GM19372 (cell line): ENCODE results near the gene FRYL.
"Not testable (repeated sequence)": the region's sequence is repeated elsewhere in the genome, so short reads cannot be mapped to it uniquely, and the experiment has no call there.

Experiments
- ATAC-seq: cut with Tn5 transposase; IDR thresholded peaks from one replicate; pipeline ENCODE4 v1.9.1; 2021; ENCODE audit warnings: mild to moderate bottlenecking, low read depth, moderate library complexity; ENCODE audit not compliant: unreplicated experiment

Gene FRYL

GRCh38 chr4:48752246-48752645 lies 27.8 kb downstream of the FRYL start:
- no peak for ATAC-seq

- ATAC-seq: no peak
These were observed 31.0 kb downstream of the FRYL start for GRCh38 chr4:48748949-48749596.

DNA sequence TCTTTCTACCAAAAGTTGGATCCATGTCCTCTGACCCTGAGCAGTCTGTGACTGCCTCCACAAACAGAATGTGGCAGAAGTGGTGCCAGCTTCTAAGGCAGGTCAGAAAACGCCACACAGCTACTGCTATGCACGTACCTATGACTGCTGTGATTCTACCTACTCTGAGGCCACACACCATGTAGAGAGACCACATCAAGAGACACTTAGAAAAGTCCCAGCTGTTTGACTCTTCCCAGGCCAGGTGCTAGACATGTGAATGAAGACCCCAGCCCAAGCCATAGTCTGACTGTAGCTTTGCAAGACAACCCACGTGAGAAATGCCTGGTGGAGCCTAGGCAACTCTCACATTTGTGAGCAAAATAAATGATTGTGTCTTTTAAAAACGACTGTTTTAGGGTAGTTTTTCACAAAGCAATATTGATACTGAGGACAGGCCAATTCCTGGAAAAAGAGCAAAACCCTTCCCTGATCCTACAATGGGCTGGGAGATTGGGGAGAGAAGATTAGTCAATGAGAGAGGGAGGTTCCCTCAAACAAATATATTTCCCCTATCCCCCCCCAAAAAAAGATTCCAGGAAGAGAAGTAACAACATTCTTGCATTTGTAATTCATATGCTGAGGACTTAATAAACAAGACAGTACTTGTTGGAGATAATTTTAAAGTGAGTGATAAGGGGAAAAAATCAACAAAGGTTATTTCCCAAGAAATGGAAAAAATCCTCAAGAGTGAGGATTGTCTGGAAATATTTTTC lies 33.3 kb downstream of the FRYL start:
- ATAC-seq: no peak

GRCh38 chr4:48745223-48745622 lies 34.9 kb downstream of the FRYL start:
- ATAC-seq: not testable (repeated sequence)

GRCh38 chr4:48742412-48742811 lies 37.7 kb downstream of the FRYL start:
- no peak for ATAC-seq

DNA sequence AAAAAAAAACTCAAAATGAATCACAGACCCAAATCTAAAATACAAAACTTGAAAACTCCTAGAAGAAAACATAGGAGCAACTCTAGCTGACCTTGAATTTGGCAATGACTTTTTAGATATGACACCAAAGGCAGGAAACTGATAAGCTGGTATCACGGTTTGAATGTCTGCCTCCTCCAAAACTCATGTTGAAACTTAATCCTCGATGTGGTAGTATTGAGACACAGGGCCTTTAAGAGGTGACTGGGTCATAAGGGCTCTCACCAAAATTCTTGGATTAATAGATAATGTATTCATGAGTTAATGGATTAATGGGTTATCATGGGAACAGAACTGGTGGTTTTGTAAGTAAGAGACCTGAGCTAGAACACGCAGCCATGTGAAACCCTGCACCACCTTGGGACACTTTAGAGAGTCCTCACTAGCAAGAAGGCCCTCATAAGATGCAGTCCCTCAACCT lies 40.5 kb downstream of the FRYL start:
- ATAC-seq: peak; percentile 30

DNA sequence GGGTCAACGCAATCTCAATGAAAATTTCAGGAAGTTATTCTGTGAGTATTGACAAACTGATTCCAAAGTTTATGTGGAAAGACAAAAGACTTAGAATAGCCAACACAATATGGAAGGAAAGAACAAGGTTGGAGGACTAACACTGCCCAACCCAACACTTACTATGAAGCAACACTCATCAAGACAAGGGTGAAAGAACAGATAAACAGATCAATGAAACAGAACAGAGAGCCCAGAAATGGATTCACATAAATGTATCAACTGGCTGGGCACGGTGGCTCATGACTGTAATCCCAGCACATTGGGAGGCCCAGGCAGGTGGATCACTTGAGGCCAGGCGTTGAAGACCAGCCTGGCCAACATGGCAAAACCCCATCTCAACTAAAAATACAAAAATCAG lies 41.2 kb downstream of the FRYL start:
- no peak for ATAC-seq

- ATAC-seq: not testable (repeated sequence)
These were observed 51.1 kb downstream of the FRYL start for GRCh38 chr4:48728906-48729496.

DNA sequence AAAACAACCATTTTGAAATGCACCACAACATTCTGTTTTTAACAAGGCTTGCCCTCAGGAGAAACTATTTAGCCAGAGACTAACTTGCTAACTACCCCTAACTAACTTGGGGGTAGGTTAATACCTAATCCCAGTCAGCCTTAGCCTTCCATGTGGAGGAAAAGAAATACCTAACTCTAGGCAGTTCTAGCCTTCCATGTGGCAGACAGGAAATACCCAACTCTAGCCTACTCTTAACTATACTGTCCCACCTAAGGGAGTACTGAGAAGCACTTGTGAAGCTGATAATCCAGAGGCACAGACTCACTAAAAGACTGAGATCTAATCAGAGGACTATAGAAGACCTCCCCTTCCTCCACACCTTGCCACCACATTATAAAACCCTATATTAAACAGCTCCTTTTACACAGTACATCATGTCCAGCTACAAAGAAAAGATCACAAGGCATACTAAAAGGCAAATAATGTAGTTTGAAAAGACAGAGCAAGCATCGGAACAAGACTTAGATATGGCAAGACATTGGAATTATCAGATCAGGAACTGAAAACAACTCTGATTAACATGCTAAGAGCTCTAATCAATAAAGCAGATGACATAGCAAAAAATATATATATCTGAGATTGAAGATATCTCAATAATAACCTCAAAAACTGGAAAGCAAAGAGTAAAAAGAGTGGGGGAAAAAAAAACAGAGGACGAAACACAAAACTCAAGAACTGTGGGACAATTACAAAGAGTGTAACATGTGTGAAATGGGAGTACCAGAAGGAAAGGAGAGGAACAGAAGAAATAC lies 52.2 kb downstream of the FRYL start:
- ATAC-seq: no peak

DNA sequence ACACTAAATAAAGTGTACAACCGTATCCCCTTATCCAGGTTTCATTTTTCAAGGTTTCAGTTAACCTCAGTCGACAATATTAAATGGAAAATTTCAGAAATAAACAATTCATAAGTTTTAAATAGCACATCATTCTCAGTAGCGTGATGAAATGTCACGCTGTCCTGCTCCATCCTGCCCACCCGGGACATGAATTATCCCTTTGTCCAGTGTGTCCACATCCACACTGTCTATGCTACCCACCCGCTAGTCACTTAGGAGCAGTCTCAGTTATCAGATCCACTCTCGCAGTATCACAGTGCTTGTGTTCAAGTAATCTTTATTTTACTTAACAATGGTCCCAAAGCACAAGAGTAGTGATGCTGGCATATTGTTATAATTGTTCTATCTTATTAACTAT lies 54.7 kb downstream of the FRYL start:
- no peak for ATAC-seq

GRCh38 chr4:48722509-48723446 lies 57.3 kb downstream of the FRYL start:
- ATAC-seq: no peak

DNA sequence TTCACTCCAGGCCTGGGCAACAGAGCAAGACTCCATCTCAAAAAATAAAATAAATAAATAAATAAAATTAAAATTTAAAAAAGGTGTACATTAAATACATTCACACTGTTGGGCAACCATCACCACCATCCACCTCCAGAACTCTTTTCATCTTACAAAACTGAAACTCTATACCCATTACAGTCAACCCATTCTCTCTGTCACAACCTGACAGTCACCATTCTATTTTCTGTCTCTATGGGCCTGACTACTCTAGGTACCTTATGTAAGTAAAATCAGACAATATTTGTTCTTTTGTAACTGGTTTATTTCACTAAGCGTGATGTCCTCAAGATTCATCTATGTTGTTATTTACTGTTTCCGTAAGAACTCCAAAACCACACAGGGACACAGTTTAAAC lies 59.6 kb downstream of the FRYL start:
- no peak for ATAC-seq

GRCh38 chr4:48718818-48719465 lies 61.1 kb downstream of the FRYL start:
- no peak for ATAC-seq

DNA sequence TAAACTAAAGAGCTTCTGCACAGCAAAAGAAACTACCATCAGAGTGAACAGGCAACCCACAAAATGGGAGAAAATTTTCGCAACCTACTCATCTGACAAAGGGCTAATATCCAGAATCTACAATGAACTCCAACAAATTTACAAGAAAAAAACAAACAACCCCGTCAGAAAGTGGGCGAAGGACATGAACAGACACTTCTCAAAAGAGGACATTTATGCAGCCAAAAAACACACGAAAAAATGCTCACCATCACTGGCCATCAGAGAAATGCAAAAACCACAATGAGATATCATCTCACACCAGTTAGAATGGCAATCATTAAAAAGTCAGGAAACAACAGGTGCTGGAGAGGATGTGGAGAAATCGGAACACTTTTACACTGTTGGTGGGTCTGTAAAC lies 63.8 kb downstream of the FRYL start:
- ATAC-seq: not testable (repeated sequence)

- no peak for ATAC-seq
These were observed 69.5 kb downstream of the FRYL start for GRCh38 chr4:48710446-48711209.

DNA sequence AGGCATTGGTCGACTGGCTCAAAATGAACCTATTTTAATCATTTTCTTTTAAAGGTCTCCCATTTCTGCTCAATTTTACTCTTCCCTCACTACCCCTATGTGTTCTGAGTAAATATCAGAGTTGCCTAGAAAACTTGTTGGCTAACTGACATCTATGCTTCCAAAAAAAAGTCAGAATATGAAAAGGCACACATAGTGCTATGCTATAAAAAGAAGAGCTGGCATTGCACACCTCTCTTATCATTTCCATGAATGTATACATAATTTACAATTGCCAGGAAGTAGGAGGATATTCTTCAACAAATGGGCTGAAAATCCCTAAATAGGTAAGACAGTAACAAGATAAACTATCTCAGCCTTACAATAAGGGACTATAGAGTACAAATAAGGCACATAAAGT lies 70.2 kb downstream of the FRYL start:
- ATAC-seq: no peak

- ATAC-seq: no peak
These were observed 71.5 kb downstream of the FRYL start for GRCh38 chr4:48708610-48709009.

- ATAC-seq: no peak
These were observed 73.3 kb downstream of the FRYL start for GRCh38 chr4:48706736-48707135.

DNA sequence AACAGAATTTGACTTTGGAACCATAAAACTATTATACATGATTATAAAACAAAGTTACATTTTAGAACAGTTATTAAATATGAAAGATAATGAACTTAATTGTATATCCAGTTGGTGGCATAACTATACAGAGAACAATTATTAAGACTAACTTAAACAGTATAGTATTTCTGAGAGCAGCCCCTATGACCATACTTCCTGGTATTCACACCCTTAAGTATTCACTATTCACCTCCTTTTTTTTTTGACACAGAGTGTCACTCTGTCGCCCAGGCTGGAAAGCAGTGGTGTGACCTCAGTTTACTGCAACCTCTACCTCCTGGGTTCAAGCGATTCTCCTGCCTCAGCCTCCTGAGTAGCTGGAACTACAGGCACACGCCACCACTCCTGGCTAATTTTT lies 74.5 kb downstream of the FRYL start:
- ATAC-seq: no peak
